HepG2 (cell line): ENCODE data around the gene TRIM69. TPM values are rescaled to one million over a fixed set of nuclear protein-coding genes. Genes with fewer than 3 reads are reported as not detected.

Source experiments
- AHR ChIP-seq: IDR thresholded peaks from 2 replicates; pipeline ENCODE4 v1.6.1; 2018; ENCODE audit warnings: missing genetic modification reagents, missing compliant biosample characterization
- CEBPG ChIP-seq: IDR thresholded peaks from 2 replicates; pipeline ENCODE4 v1.6.1; 2016
- CERS6 ChIP-seq: sonication (generic); formaldehyde crosslinking; IDR thresholded peaks from 2 replicates; pipeline ENCODE4 v1.5.0; 2020; ENCODE audit warnings: missing genetic modification reagents
- DMTF1 ChIP-seq: sonication (generic); formaldehyde crosslinking; IDR thresholded peaks from 2 replicates; pipeline ENCODE4 v1.4.0; 2020; ENCODE audit warnings: mild to moderate bottlenecking, missing genetic modification reagents
- ESRRA ChIP-seq: sonication (generic); formaldehyde crosslinking; IDR thresholded peaks from 2 replicates; pipeline ENCODE4 v1.5.1; 2020; ENCODE audit warnings: mild to moderate bottlenecking, low read depth, missing genetic modification reagents
- ETV5 ChIP-seq: IDR thresholded peaks from 2 replicates; pipeline ENCODE4 v1.6.1; 2018; ENCODE audit warnings: missing biosample characterization, missing genetic modification reagents, inconsistent platforms, borderline replicate concordance
- FOSL1 ChIP-seq: sonication (generic); formaldehyde crosslinking; IDR thresholded peaks from 2 replicates; pipeline ENCODE4 v1.9.0; 2021; ENCODE audit warnings: missing genetic modification reagents, borderline replicate concordance
- GPN1 ChIP-seq: sonication (generic); formaldehyde crosslinking; IDR thresholded peaks from 2 replicates; pipeline ENCODE4 v1.5.1; 2020; ENCODE audit warnings: missing genetic modification reagents, borderline replicate concordance
- MAFK ChIP-seq, 2 experiments: IDR thresholded peaks in 1 of 2; conservative IDR thresholded peaks in 1 of 2; 2 replicates each; pipeline ENCODE4 v1.6.1; 2011; ENCODE audit warnings: improper control_type of control experiment in 2 of 2, low read length in 2 of 2
- MEIS1 ChIP-seq: sonication (generic); formaldehyde crosslinking; IDR thresholded peaks from 2 replicates; pipeline ENCODE4 v1.9.0; 2021; ENCODE audit warnings: mild to moderate bottlenecking, missing genetic modification reagents, moderate library complexity, borderline replicate concordance
- NONO ChIP-seq, 2 experiments: fragments of 450-650 bp in 1 of 2; sonication (generic) in 1 of 2; formaldehyde crosslinking in 1 of 2; IDR thresholded peaks in 1 of 2; conservative IDR thresholded peaks in 1 of 2; 2 replicates each; pipeline versions ENCODE4 v1.6.1 to v1.8.0; 2017 to 2022; ENCODE audit warnings: mild to moderate bottlenecking in 1 of 2, missing genetic modification reagents in 1 of 2, moderate library complexity in 1 of 2
- NR1H2 ChIP-seq: sonication (generic); formaldehyde crosslinking; IDR thresholded peaks from 2 replicates; pipeline ENCODE4 v1.8.1; 2022; ENCODE audit warnings: low read depth, missing genetic modification reagents, borderline replicate concordance
- POLR2G ChIP-seq: fragments of 200-400 bp; formaldehyde crosslinking; IDR thresholded peaks from 2 replicates; pipeline ENCODE4 v1.6.1; 2018; ENCODE audit warnings: mild to moderate bottlenecking, low read depth, low read length, moderate library complexity
- SPEN ChIP-seq: sonication (generic); formaldehyde crosslinking; IDR thresholded peaks from 2 replicates; pipeline ENCODE4 v1.5.1; 2020; ENCODE audit warnings: low read depth, mild to moderate bottlenecking, missing genetic modification reagents
- XRCC5 ChIP-seq: fragments of 200-400 bp; formaldehyde crosslinking; optimal IDR thresholded peaks from 2 replicates; pipeline ENCODE3; 2017; ENCODE audit warnings: mild to moderate bottlenecking, low read length
- ZKSCAN8 ChIP-seq: IDR thresholded peaks from 2 replicates; pipeline ENCODE4 v1.6.1; 2016; ENCODE audit warnings: borderline replicate concordance, missing genetic modification reagents, missing compliant biosample characterization
- ZNF276 ChIP-seq: sonication (generic); formaldehyde crosslinking; IDR thresholded peaks from 2 replicates; pipeline ENCODE4 v1.4.0; 2020; ENCODE audit warnings: mild to moderate bottlenecking, low read depth, missing genetic modification reagents
- ZNF558 ChIP-seq: sonication (generic); formaldehyde crosslinking; IDR thresholded peaks from 2 replicates; pipeline ENCODE4 v1.9.0; 2022; ENCODE audit warnings: mild to moderate bottlenecking, missing genetic modification reagents, borderline replicate concordance
- ZSCAN21 ChIP-seq: sonication (generic); formaldehyde crosslinking; IDR thresholded peaks from 2 replicates; pipeline ENCODE4 v1.8.0; 2022; ENCODE audit warnings: mild to moderate bottlenecking, missing genetic modification reagents, moderate library complexity, borderline replicate concordance
- polyA plus RNA-seq, 8 experiments: library from polyadenylated mRNA; depleted of rRNA in 3 of 8; stranded (reverse) in 7 of 8; unstranded in 1 of 8; fragments of >200 nt; fragmentation: Illumina TruSeq in 4 of 8; extraction: Trizol in 4 of 8; gene quantifications; 2 replicates each; pipeline versions ENCODE4 v1.2.1 to v1.2.3, GENCODE V29; 2011 to 2016; ENCODE audit warnings: low read depth in 4 of 8, missing spikeins in 1 of 8, mixed read lengths in 1 of 8; ENCODE audit not compliant: insufficient read depth in 1 of 8
- total RNA-seq, 5 experiments: library from RNA; depleted of rRNA; stranded (reverse); fragments of >200 nt; fragmentation: Illumina TruSeq; extraction: Trizol; gene quantifications; 2 replicates each; pipeline ENCODE4 v1.2.3, GENCODE V29; 2016; ENCODE audit warnings: low read depth in 1 of 5
- TF ChIP-seq, protein P1 (sequence below): sonication (generic); formaldehyde crosslinking; IDR thresholded peaks from 2 replicates; pipeline ENCODE4 v1.9.0; 2022; ENCODE audit warnings: missing genetic modification reagents, mild to moderate bottlenecking, borderline replicate concordance
- TF ChIP-seq, protein P2 (sequence below), 2 experiments: fragments of 450-650 bp in 1 of 2; sonication (generic) in 1 of 2; formaldehyde crosslinking; IDR thresholded peaks; 2 replicates each; pipeline versions ENCODE4 v1.5.0 to v1.8.0; 2020 to 2022; ENCODE audit warnings: mild to moderate bottlenecking in 1 of 2, missing genetic modification reagents in 1 of 2

The TRIM69 gene
- total and polyA plus RNA-seq, 2 of the 13 experiments (the other 11 are each of a cell fraction or from before 2014, with no cell fraction given) = 2.6 to 3.2 TPM

GRCh38 chr15:44711743-44712345 lies 24.5 kb upstream of the TRIM69 start (continued):
- TF ChIP-seq, protein P1, sequence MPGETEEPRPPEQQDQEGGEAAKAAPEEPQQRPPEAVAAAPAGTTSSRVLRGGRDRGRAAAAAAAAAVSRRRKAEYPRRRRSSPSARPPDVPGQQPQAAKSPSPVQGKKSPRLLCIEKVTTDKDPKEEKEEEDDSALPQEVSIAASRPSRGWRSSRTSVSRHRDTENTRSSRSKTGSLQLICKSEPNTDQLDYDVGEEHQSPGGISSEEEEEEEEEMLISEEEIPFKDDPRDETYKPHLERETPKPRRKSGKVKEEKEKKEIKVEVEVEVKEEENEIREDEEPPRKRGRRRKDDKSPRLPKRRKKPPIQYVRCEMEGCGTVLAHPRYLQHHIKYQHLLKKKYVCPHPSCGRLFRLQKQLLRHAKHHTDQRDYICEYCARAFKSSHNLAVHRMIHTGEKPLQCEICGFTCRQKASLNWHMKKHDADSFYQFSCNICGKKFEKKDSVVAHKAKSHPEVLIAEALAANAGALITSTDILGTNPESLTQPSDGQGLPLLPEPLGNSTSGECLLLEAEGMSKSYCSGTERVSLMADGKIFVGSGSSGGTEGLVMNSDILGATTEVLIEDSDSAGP (CRISPR knock-in tag) = peak; percentile 46; the same call in 1 of the 2 replicates
- no peak for TF ChIP-seq ZKSCAN8 (CRISPR knock-in tag)
- no peak for TF ChIP-seq MEIS1
- no peak for TF ChIP-seq ZSCAN21 (CRISPR knock-in tag)
- no peak for TF ChIP-seq ZNF276 (CRISPR knock-in tag)
- TF ChIP-seq CERS6 (CRISPR knock-in tag) = no peak
- no peak for TF ChIP-seq FOSL1 (CRISPR knock-in tag)
- no peak for TF ChIP-seq SPEN (CRISPR knock-in tag)
- no peak for TF ChIP-seq NONO (IDR thresholded peaks at IDR 0.05)
- no peak for TF ChIP-seq NONO (CRISPR knock-in tag; conservative IDR thresholded peaks at IDR 0.05)
- no peak for TF ChIP-seq MAFK (conservative IDR thresholded peaks at IDR 0.05 in 1 of 2, IDR thresholded peaks at IDR 0.05 in 1 of 2; ENCODE audit: low read length in 2 of 2)
- TF ChIP-seq GPN1 = no peak
- TF ChIP-seq, protein P2, sequence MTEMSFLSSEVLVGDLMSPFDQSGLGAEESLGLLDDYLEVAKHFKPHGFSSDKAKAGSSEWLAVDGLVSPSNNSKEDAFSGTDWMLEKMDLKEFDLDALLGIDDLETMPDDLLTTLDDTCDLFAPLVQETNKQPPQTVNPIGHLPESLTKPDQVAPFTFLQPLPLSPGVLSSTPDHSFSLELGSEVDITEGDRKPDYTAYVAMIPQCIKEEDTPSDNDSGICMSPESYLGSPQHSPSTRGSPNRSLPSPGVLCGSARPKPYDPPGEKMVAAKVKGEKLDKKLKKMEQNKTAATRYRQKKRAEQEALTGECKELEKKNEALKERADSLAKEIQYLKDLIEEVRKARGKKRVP (CRISPR knock-in tag; IDR thresholded peaks at IDR 0.05) = no peak
- TF ChIP-seq CEBPG (CRISPR knock-in tag) = no peak
- TF ChIP-seq ESRRA = no peak
- TF ChIP-seq DMTF1 (CRISPR knock-in tag) = no peak
- TF ChIP-seq AHR (CRISPR knock-in tag) = no peak
- TF ChIP-seq ZNF558 (CRISPR knock-in tag) = no peak
- TF ChIP-seq NR1H2 (CRISPR knock-in tag) = no peak
- no peak for TF ChIP-seq POLR2G
- 0 out of 2 replicates have a peak, but pooled peaks have one; percentile 16 for TF ChIP-seq ETV5 (CRISPR knock-in tag)
- TF ChIP-seq XRCC5 = no peak
